Sigmoid colon (tissue), 7 donors: Measurements from ENCODE around the gene SLIT1. TPM values are rescaled to one million over a fixed set of nuclear protein-coding genes. Genes with fewer than 3 reads are reported as not detected.

ENCODE experiments used
- DNase-seq: peaks from one replicate; pipeline ENCODE4 v3.0.0-alpha.2; 2019
- H3K27ac ChIP-seq, 4 donors: fragments of 200-600 bp; sonication (generic); one replicate each; pipeline ENCODE4 v1.5.1; 2016 to 2019; ENCODE audit warnings: mild to moderate bottlenecking in 1 of 4
- H3K27me3 ChIP-seq, 3 donors: fragments of 200-600 bp; sonication (generic); one replicate each; pipeline ENCODE4 v1.5.1; 2019; ENCODE audit warnings: mild to moderate bottlenecking in 1 of 3
- H3K36me3 ChIP-seq, 4 donors: fragments of 200-600 bp; sonication (generic); one replicate each; pipeline ENCODE4 v1.5.1; 2016 to 2019
- H3K4me1 ChIP-seq, 4 donors: fragments of 200-600 bp; sonication (generic); one replicate each; pipeline ENCODE4 v1.5.1; 2017 to 2019
- H3K4me3 ChIP-seq, 4 donors: fragments of 200-600 bp; sonication (generic); one replicate each; pipeline ENCODE4 v1.5.1; 2017 to 2019; ENCODE audit warnings: mild to moderate bottlenecking in 2 of 4, moderate library complexity in 1 of 4
- H3K9me3 ChIP-seq, 4 donors: fragments of 200-600 bp in 3 of 4; sonication (generic) in 3 of 4; one replicate each; pipeline versions ENCODE4 v1.5.1 to v1.6.1; 2013 to 2019
- CTCF ChIP-seq, 4 experiments: fragments of 450-650 bp in 3 of 4; fragments of 200-600 bp in 1 of 4; IDR thresholded peaks; one replicate each; pipeline ENCODE4 v1.5.1; 2016 to 2019; ENCODE audit warnings: antibody characterized with exemption in 4 of 4, mild to moderate bottlenecking in 3 of 4, moderate library complexity in 2 of 4
- EP300 ChIP-seq, 4 donors: sonication (generic); formaldehyde crosslinking; IDR thresholded peaks; one replicate each; pipeline ENCODE4 v1.6.1; 2017; ENCODE audit warnings: antibody characterized with exemption in 4 of 4
- POLR2A ChIP-seq, 2 donors: fragments of 450-650 bp; IDR thresholded peaks; one replicate each; pipeline ENCODE4 v1.6.1; 2016; ENCODE audit warnings: antibody characterized with exemption in 2 of 2, mild to moderate bottlenecking in 2 of 2, moderate library complexity in 2 of 2
- POLR2AphosphoS5 ChIP-seq, 4 donors: sonication (generic); formaldehyde crosslinking; IDR thresholded peaks; one replicate each; pipeline ENCODE4 v1.6.1; 2017; ENCODE audit warnings: antibody characterized with exemption in 4 of 4
- WGBS, 2 donors: extraction: QIAGEN DNeasy Blood & Tissue Kit; methylation state at CpG; one replicate each; pipeline ENCODE4 v1.1.7; 2013; 5-methylcytosine and 5-hydroxymethylcytosine counted together
- intact Hi-C: fragments of 100-400 bp; cut with DNase I; formaldehyde crosslinking; loops from one replicate; pipeline ENCODE4 v1.15.1; 2023
- polyA plus RNA-seq, 3 donors: library from polyadenylated mRNA; stranded (reverse); fragments of 200-250 nt; gene quantifications; one replicate each; pipeline ENCODE4 v1.2.3, GENCODE V29; 2013
- total RNA-seq, 4 donors: library from RNA; depleted of rRNA; stranded (reverse); fragments of >200 nt; gene quantifications; one replicate each; pipeline ENCODE4 v1.1.0, GENCODE V29; 2016
- donor health status: healthy with polysubstance abuse.
- donor health status: Bipolar disorder and iron deficiency.
- donor health status: healthy.

The SLIT1 gene
- total and polyA plus RNA-seq, 7 donors, result under 0.01 to 1.4 (median 0.58) TPM; not detected in 1

- WGBS, 2 donors, result 77 to 88% methylated on average over 4 of the region's 4 CpGs
- H3K4me1 ChIP-seq, result no peaks in the 10 kb centered on the region
- no peak overlapping the region for H3K27ac ChIP-seq
- H3K9me3 ChIP-seq, result no peaks in the 10 kb centered on the region
- H3K36me3 ChIP-seq, result no peaks in the 10 kb centered on the region
- TF ChIP-seq POLR2AphosphoS5 (IDR thresholded peaks at IDR 0.05), result no peak
- no peak for TF ChIP-seq CTCF (IDR thresholded peaks at IDR 0.05)
- no peak for TF ChIP-seq EP300 (IDR thresholded peaks at IDR 0.05)
- TF ChIP-seq POLR2A (IDR thresholded peaks at IDR 0.05), result no peak
- intact Hi-C loops, result no loop called here
- no peak for DNase-seq
- H3K27me3 ChIP-seq, result no peaks in the 10 kb centered on the region
- no peak overlapping the region for H3K4me3 ChIP-seq
Observed at GRCh38 chr10:97154162-97154561, 31.6 kb downstream of the SLIT1 start.

- WGBS, 2 donors, result 79 to 87% methylated on average over 7 of the region's 7 CpGs
- Histone ChIP-seq H3K4me3 (no peak overlapping the region), H3K27me3 (no peaks in the 10 kb centered on the region), H3K36me3 (no peaks in the 10 kb centered on the region), H3K4me1 (no peaks in the 10 kb centered on the region), H3K9me3 (no peaks in the 10 kb centered on the region), H3K27ac (no peak overlapping the region)
- intact Hi-C loops, result no loop called here
- no peak for TF ChIP-seq CTCF (IDR thresholded peaks at IDR 0.05)
- no peak for TF ChIP-seq POLR2AphosphoS5 (IDR thresholded peaks at IDR 0.05)
- no peak for TF ChIP-seq EP300 (IDR thresholded peaks at IDR 0.05)
- no peak for TF ChIP-seq POLR2A (IDR thresholded peaks at IDR 0.05)
- no peak for DNase-seq
Observed at GRCh38 chr10:97153270-97153850, 32.4 kb downstream of the SLIT1 start.

GRCh38 chr10:97151307-97151914 is 34.3 kb downstream of the SLIT1 start:
- H3K4me3 ChIP-seq, result no peak overlapping the region
- no peaks in the 10 kb centered on the region for H3K27me3 ChIP-seq
- no peaks in the 10 kb centered on the region for H3K36me3 ChIP-seq
- intact Hi-C loops, result no loop called here
- H3K9me3 ChIP-seq, result no peaks in the 10 kb centered on the region
- no peak for DNase-seq
- no peak overlapping the region for H3K27ac ChIP-seq
- 78 to 89% methylated on average over 6 of the region's 6 CpGs for WGBS, 2 donors
- H3K4me1 ChIP-seq, result no peaks in the 10 kb centered on the region
- TF ChIP-seq POLR2A (IDR thresholded peaks at IDR 0.05) (no peak), POLR2AphosphoS5 (IDR thresholded peaks at IDR 0.05) (no peak), CTCF (IDR thresholded peaks at IDR 0.05) (no peak), EP300 (IDR thresholded peaks at IDR 0.05) (no peak)

- no peak for TF ChIP-seq CTCF (IDR thresholded peaks at IDR 0.05)
- TF ChIP-seq POLR2AphosphoS5 (IDR thresholded peaks at IDR 0.05), result no peak
- no peak for TF ChIP-seq POLR2A (IDR thresholded peaks at IDR 0.05)
- no peaks in the 10 kb centered on the region for H3K4me1 ChIP-seq
- H3K4me3 ChIP-seq, result no peak overlapping the region
- H3K27me3 ChIP-seq, result no peaks in the 10 kb centered on the region
- intact Hi-C loops, result no loop called here
- DNase-seq, result no peak
- no peak overlapping the region for H3K27ac ChIP-seq
- H3K36me3 ChIP-seq, result no peaks in the 10 kb centered on the region
- 70 to 78% methylated on average over 8 of the region's 8 CpGs for WGBS, 2 donors
- no peaks in the 10 kb centered on the region for H3K9me3 ChIP-seq
Observed at GRCh38 chr10:97150616-97151015, 35.1 kb downstream of the SLIT1 start.
